ENCODE results near the gene SOCS1. TPM values are rescaled to one million over a fixed set of nuclear protein-coding genes. Genes with fewer than 3 reads are reported as not detected.

The SOCS1 gene
- total RNA-seq, 6 experiments from 2014 or later = 3.8 to 6.7 (median 5.9) TPM

DNA sequence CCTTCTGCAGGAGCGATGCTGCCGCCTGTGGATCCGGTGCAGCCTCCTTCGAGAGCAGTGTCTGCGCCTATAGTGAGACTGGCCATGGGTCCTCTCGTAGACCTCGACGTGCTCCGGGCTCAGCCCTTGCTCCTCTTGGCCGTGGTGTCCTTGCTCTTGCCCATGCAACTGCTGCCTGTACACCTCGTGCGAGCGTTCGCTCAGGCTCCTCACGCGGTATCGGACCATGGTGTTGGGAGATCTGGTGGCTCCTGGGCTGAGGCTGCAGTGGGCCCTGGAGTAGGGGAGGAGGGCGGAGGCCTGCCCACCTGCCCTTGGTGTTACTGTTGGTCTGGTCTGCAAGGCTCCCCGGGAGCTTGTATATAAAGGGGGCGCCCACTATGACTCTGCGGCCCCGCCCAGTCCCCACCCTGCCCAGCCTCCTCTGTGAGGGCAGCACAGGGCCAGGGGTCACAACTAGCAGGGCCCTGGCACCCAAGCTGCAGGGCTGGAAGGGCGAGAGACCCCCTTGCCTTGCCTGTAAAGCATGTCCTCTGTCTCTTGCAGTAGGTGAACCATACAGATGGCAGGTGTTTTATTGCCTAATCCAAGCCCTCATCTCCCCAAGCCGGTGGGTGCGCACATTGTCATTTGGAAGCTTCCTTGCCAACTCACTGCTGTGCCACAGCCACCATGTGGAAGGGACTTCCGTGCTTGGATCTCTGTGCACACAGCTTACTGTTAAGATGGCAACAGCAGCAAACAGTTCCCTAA, 20.3 kb upstream of the SOCS1 start, which contains the start of gene PRM2:
Gene PRM2 (minus strand): TSS at position 338 of the 753 bp plus-strand sequence. CDS start 110 bp downstream, at position 228.
- Mint-ChIP-seq H3K27me3 (ENCODE audit: insufficient read depth) (peaks cover 19% of the 10 kb centered on the region), H3K4me3 (no peak within 1 kb of the TSS), H3K4me1 (ENCODE audit: low read depth) (peaks cover 10% of the 10 kb centered on the region; the same call in 1 of the 2 replicates), H3K9me3 (peaks cover 7% of the 10 kb centered on the region; the same call in 1 of the 2 replicates), H3K27ac (no peak within 1 kb of the TSS), H3K36me3 (ENCODE audit: low read depth) (peaks cover 5% of the 10 kb centered on the region; the same call in 1 of the 2 replicates)
- TF ChIP-seq, protein P1, sequence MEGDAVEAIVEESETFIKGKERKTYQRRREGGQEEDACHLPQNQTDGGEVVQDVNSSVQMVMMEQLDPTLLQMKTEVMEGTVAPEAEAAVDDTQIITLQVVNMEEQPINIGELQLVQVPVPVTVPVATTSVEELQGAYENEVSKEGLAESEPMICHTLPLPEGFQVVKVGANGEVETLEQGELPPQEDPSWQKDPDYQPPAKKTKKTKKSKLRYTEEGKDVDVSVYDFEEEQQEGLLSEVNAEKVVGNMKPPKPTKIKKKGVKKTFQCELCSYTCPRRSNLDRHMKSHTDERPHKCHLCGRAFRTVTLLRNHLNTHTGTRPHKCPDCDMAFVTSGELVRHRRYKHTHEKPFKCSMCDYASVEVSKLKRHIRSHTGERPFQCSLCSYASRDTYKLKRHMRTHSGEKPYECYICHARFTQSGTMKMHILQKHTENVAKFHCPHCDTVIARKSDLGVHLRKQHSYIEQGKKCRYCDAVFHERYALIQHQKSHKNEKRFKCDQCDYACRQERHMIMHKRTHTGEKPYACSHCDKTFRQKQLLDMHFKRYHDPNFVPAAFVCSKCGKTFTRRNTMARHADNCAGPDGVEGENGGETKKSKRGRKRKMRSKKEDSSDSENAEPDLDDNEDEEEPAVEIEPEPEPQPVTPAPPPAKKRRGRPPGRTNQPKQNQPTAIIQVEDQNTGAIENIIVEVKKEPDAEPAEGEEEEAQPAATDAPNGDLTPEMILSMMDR (IDR thresholded peaks at IDR 0.05) = no peak
- no peak for DNase-seq

- TF ChIP-seq, protein P1 (IDR thresholded peaks at IDR 0.05) = no peak
- DNase-seq = no peak
- Mint-ChIP-seq H3K4me3 (no peak overlapping the region), H3K27me3 (ENCODE audit: insufficient read depth) (peaks cover 15% of the 10 kb centered on the region), H3K4me1 (ENCODE audit: low read depth) (peaks cover 10% of the 10 kb centered on the region; the same call in 1 of the 2 replicates), H3K9me3 (peaks cover 7% of the 10 kb centered on the region; the same call in 1 of the 2 replicates), H3K27ac (no peak overlapping the region), H3K36me3 (ENCODE audit: low read depth) (peaks cover 5% of the 10 kb centered on the region; the same call in 1 of the 2 replicates)
These were observed 19.0 kb upstream of the SOCS1 start for GRCh38 chr16:11274964-11275363.

GRCh38 chr16:11273721-11274324, 17.8 kb upstream of the SOCS1 start:
- Mint-ChIP-seq H3K36me3 (ENCODE audit: low read depth) (peaks cover 5% of the 10 kb centered on the region; the same call in 1 of the 2 replicates), H3K27ac (no peak overlapping the region), H3K9me3 (peaks cover 7% of the 10 kb centered on the region; the same call in 1 of the 2 replicates)

GRCh38 chr16:11272921-11273720, 17.1 kb upstream of the SOCS1 start, which contains the start of gene PRM3:
TSS of gene PRM3 (minus strand) at chr16:11273629. CDS start at chr16:11273595, 34 bp downstream.
- no peak for DNase-seq
- Mint-ChIP-seq H3K4me1 (ENCODE audit: low read depth) (peaks cover 10% of the 10 kb centered on the region; the same call in 1 of the 2 replicates), H3K4me3 (no peak within 1 kb of the TSS), H3K9me3 (peaks cover 7% of the 10 kb centered on the region; the same call in 1 of the 2 replicates), H3K27ac (no peak within 1 kb of the TSS), H3K27me3 (ENCODE audit: insufficient read depth) (peaks cover 16% of the 10 kb centered on the region), H3K36me3 (ENCODE audit: low read depth) (peaks cover 5% of the 10 kb centered on the region; the same call in 1 of the 2 replicates)
- TF ChIP-seq, protein P1 (IDR thresholded peaks at IDR 0.05) = no peak

More at GRCh38 chr16:11273721-11274324, 17.8 kb upstream of the SOCS1 start:
- no peak overlapping the region for H3K4me3 Mint-ChIP-seq
- TF ChIP-seq, protein P1 (IDR thresholded peaks at IDR 0.05) = no peak
- peaks cover 10% of the 10 kb centered on the region; the same call in 1 of the 2 replicates for H3K4me1 Mint-ChIP-seq (ENCODE audit: low read depth)
- peaks cover 18% of the 10 kb centered on the region for H3K27me3 Mint-ChIP-seq (ENCODE audit: insufficient read depth)
- no peak for DNase-seq

DNA sequence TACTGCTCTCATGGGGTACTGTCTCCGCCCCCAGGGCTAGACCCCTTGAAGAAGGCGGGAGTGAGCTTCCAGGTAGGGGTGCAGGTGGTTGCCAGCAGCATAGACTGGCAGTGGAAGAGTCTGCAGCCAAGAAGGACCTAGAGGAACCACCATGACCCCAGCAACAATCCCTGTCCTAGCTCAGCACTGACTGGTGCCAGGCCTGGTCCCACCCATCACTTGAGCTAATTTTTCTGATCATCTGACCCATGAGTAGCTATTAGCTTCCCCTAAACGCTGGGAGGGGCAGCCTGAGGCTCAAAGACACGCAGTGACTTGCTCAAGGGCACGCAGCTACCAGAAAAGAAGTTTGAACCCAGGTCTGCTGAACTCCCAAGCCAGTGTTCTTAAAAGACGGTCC, 16.5 kb upstream of the SOCS1 start:
- H3K36me3 Mint-ChIP-seq (ENCODE audit: low read depth) = peaks cover 2% of the 10 kb centered on the region; the same call in 1 of the 2 replicates
- H3K27me3 Mint-ChIP-seq (ENCODE audit: insufficient read depth) = peaks cover 11% of the 10 kb centered on the region
- no peak overlapping the region for H3K27ac Mint-ChIP-seq
- H3K4me1 Mint-ChIP-seq (ENCODE audit: low read depth) = peaks cover 10% of the 10 kb centered on the region; the same call in 1 of the 2 replicates
- TF ChIP-seq, protein P1 (IDR thresholded peaks at IDR 0.05) = no peak
- no peak overlapping the region for H3K4me3 Mint-ChIP-seq
- H3K9me3 Mint-ChIP-seq = peaks cover 2% of the 10 kb centered on the region; the same call in 1 of the 2 replicates
- no peak for DNase-seq

All from HFFc6 (cell line).